A673 (cell line): Measurements from ENCODE around the gene SCAF1. TPM values are rescaled to one million over a fixed set of nuclear protein-coding genes. Genes with fewer than 3 reads are reported as not detected.

Source experiments
- BruUV-seq: library from RNA; stranded (reverse); fragments of 400-500 nt; replicated peaks from 2 replicates; lab custom pipeline; 2021; lab: Mats Ljungman, UMichigan
- CTCF ChIA-PET: fragments of 300-600 bp; sonication (Branson Sonifier 250); formaldehyde crosslinking; loops from one replicate; lab custom pipeline; 2022; ENCODE audit warnings: antibody characterized with exemption; lab: Charles Lee
- POLR2A ChIA-PET: fragments of 300-600 bp; sonication (Branson Sonifier 250); formaldehyde crosslinking; loops from one replicate; lab custom pipeline; 2022; ENCODE audit warnings: antibody characterized with exemption; ENCODE audit not compliant: low non-redundant PET; lab: Charles Lee
- DNase-seq: peaks from one replicate; pipeline ENCODE4 v3.0.0-alpha.2; 2015; ENCODE audit warnings: low spot score
- H3K27ac ChIP-seq: fragments of 200-600 bp; sonication (generic); 2 replicates; pipeline ENCODE4 v1.5.1; 2016; ENCODE audit warnings: mixed run types, low read depth, mild to moderate bottlenecking, mixed read lengths, antibody characterized with exemption, low read length; ENCODE audit not compliant: poor library complexity, severe bottlenecking
- H3K27me3 ChIP-seq: fragments of 200-600 bp; sonication (generic); replicated peaks from 2 replicates; pipeline ENCODE4 v1.6.1; 2017; ENCODE audit warnings: mixed run types, low read depth, mild to moderate bottlenecking, mixed read lengths, antibody characterized with exemption, low read length; ENCODE audit not compliant: insufficient read depth, poor library complexity
- H3K36me3 ChIP-seq: fragments of 200-600 bp; sonication (generic); 2 replicates; pipeline ENCODE4 v1.6.1; 2016; ENCODE audit warnings: mixed run types, mild to moderate bottlenecking, mixed read lengths, antibody characterized with exemption, low read length; ENCODE audit not compliant: insufficient read depth, poor library complexity, severe bottlenecking
- H3K4me1 ChIP-seq: fragments of 200-600 bp; sonication (generic); 2 replicates; pipeline ENCODE4 v1.6.1; 2017; ENCODE audit warnings: mixed run types, mild to moderate bottlenecking, mixed read lengths, antibody characterized with exemption, low read length; ENCODE audit not compliant: insufficient read depth, poor library complexity, severe bottlenecking
- H3K4me3 ChIP-seq: fragments of 200-600 bp; sonication (generic); 2 replicates; pipeline ENCODE4 v1.5.1; 2016; ENCODE audit warnings: low read depth, mixed run types, mild to moderate bottlenecking, mixed read lengths, low read length; ENCODE audit not compliant: poor library complexity, severe bottlenecking
- H3K9me3 ChIP-seq: fragments of 200-600 bp; sonication (generic); 2 replicates; pipeline ENCODE4 v1.6.1; 2016; ENCODE audit warnings: mixed run types, low read depth, mild to moderate bottlenecking, mixed read lengths, antibody characterized with exemption, low read length; ENCODE audit not compliant: poor library complexity, severe bottlenecking
- CTCF ChIP-seq: fragments of 300-800, 200-600 bp; sonication (generic); conservative IDR thresholded peaks from 2 replicates; pipeline ENCODE4 v1.5.1; 2017; ENCODE audit warnings: low read depth, mild to moderate bottlenecking, antibody characterized with exemption, low read length, moderate library complexity, mixed read lengths
- EZH2 ChIP-seq: fragments of 200-600 bp; sonication (generic); IDR thresholded peaks from 2 replicates; pipeline ENCODE4 v1.6.1; 2017; ENCODE audit warnings: borderline replicate concordance, low read depth, mild to moderate bottlenecking, mixed read lengths, antibody characterized with exemption, low read length; ENCODE audit not compliant: poor library complexity, severe bottlenecking
- intact Hi-C: fragments of 100-400 bp; cut with micrococcal nuclease; formaldehyde crosslinking; loops from one replicate; pipeline ENCODE4 v1.10.0; 2022; ENCODE audit not compliant: unreplicated experiment
- total RNA-seq: library from RNA; stranded (reverse); gene quantifications from 2 replicates; pipeline ENCODE4 v1.2.3, GENCODE V29; 2021

Gene SCAF1
- total RNA-seq, 1 experiment from 2014 or later: 98.2 TPM

DNA sequence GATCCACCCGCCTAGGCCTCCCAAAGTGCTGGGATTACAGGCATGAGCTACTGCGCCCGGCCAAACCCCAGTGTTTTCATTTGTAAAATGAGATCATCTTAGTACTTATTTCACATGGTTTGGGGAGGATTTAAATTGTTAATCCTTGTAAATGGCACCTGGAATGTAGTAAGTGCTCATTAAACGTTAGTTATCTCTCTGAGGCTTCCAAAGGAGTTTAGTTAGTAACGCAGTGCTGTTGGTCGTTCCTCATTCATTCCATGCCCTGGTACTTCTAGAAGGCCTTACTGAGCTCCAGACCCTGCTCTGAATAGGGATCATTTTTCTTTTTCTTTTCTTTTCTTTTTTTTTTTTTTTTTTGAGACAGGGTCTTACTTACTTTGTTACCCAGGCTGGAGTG, 54.1 kb downstream of the SCAF1 start:
- H3K9me3 ChIP-seq: no peaks in the 10 kb centered on the region
- intact Hi-C loops: no loop called here
- no peak overlapping the region for H3K4me3 ChIP-seq
- H3K4me1 ChIP-seq: peaks cover 7% of the 10 kb centered on the region
- no peak overlapping the region for H3K27ac ChIP-seq
- BruUV-seq: no TSS peak
- H3K27me3 ChIP-seq: no peaks in the 10 kb centered on the region
- no peaks in the 10 kb centered on the region for H3K36me3 ChIP-seq
- TF ChIP-seq EZH2 (no peak), CTCF (no peak)
- POLR2A ChIA-PET: no interaction called here
- DNase-seq: no peak
- CTCF ChIA-PET: no interaction called here

GRCh38 chr19:49696865-49697264, 54.9 kb downstream of the SCAF1 start:
- TF ChIP-seq CTCF (no peak), EZH2 (no peak)
- Histone ChIP-seq H3K4me3 (no peak overlapping the region), H3K27me3 (no peaks in the 10 kb centered on the region), H3K4me1 (no peaks in the 10 kb centered on the region), H3K36me3 (no peaks in the 10 kb centered on the region), H3K27ac (no peak overlapping the region), H3K9me3 (no peaks in the 10 kb centered on the region)
- no TSS peak for BruUV-seq
- DNase-seq: no peak
- intact Hi-C loops: no loop called here
- ChIA-PET CTCF (no interaction called here), POLR2A (no interaction called here)

DNA sequence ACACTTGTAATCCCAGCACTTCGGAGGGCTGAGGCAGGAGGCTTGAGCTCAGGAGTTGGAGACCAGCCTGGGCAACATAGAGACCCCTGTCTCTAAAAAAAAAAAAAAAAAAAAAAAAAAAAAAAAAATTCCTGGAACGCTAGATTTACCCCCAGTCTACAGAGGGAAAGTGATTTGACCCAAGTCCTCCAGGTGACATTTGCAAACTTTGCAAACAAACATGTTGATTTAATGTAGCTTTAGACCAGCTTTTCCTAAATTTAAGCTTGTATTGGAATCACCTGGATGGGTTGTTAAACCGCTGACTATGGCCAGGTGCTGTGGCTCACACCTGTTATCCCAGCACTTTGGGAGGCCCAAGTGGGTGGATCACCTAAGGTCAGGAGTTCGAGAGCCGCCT, 57.4 kb downstream of the SCAF1 start:
- no peak overlapping the region for H3K4me3 ChIP-seq
- no peaks in the 10 kb centered on the region for H3K27me3 ChIP-seq
- DNase-seq: no peak
- no peak overlapping the region for H3K27ac ChIP-seq
- H3K4me1 ChIP-seq: no peaks in the 10 kb centered on the region
- TF ChIP-seq EZH2: no peak
- CTCF ChIA-PET: no interaction called here
- POLR2A ChIA-PET: no interaction called here
- no peaks in the 10 kb centered on the region for H3K9me3 ChIP-seq
- BruUV-seq: no TSS peak
- intact Hi-C loops: no loop called here
- H3K36me3 ChIP-seq: no peaks in the 10 kb centered on the region

- intact Hi-C loops: no loop called here
- Histone ChIP-seq H3K27ac (no peak overlapping the region), H3K9me3 (no peaks in the 10 kb centered on the region), H3K4me3 (no peak overlapping the region), H3K36me3 (no peaks in the 10 kb centered on the region), H3K27me3 (no peaks in the 10 kb centered on the region), H3K4me1 (no peaks in the 10 kb centered on the region)
- no TSS peak for BruUV-seq
- DNase-seq: no peak
- TF ChIP-seq EZH2: no peak
- no peak for TF ChIP-seq CTCF
- CTCF ChIA-PET: no interaction called here
- POLR2A ChIA-PET: interaction anchor here (0.6 to 0.7 kb wide), 2 partner anchors 22 to 125 kb away, joined by 4 to 8 read pairs; no protein-coding TSS in a partner anchor
Observed at GRCh38 chr19:49700563-49700962, 58.6 kb downstream of the SCAF1 start.
